HEK293 (cell line): ENCODE measurements around the gene ZNF609.

ENCODE experiments used
- CTCF ChIA-PET: fragments of 350-600 bp; formaldehyde crosslinking; extraction: SDS; loops from one replicate; lab custom pipeline; 2021; ENCODE audit warnings: antibody characterized with exemption; lab: Yijun Ruan, JAX
- POLR2A ChIA-PET: fragments of 300-600 bp; formaldehyde crosslinking; extraction: SDS; loops from one replicate; lab custom pipeline; 2020; ENCODE audit warnings: antibody characterized with exemption, inconsistent platforms; lab: Yijun Ruan, JAX
- H3K27ac ChIP-seq: fragments of 200-500 bp; sonication (Bioruptor generic); 2 replicates; pipeline ENCODE4 v1.5.1; 2014; ENCODE audit warnings: low read depth, low read length, control low read depth, inconsistent platforms; ENCODE audit errors: extremely low read depth
- H3K36me3 ChIP-seq, 2 experiments: fragments of 200-500 bp in 1 of 2; sonication (Bioruptor generic) in 1 of 2; 1 replicate in 1 of 2; 2 replicates in 1 of 2; pipeline ENCODE4 v1.5.1; 2014 to 2017; ENCODE audit warnings: inconsistent platforms in 2 of 2, low read length in 2 of 2; ENCODE audit not compliant: control insufficient read depth in 2 of 2, insufficient read depth in 1 of 2
- H3K4me1 ChIP-seq: fragments of 200-500 bp; sonication (Bioruptor generic); 2 replicates; pipeline ENCODE4 v1.5.1; 2014; ENCODE audit warnings: mild to moderate bottlenecking, low read length, inconsistent platforms; ENCODE audit not compliant: control insufficient read depth, insufficient read depth
- H3K4me3 ChIP-seq: 2 replicates; pipeline ENCODE4 v1.5.1; 2011; ENCODE audit warnings: low read depth, mild to moderate bottlenecking, control low read depth, low read length, moderate library complexity
- H3K9me3 ChIP-seq: fragments of 200-500 bp; sonication (Bioruptor generic); 2 replicates; pipeline ENCODE4 v1.5.1; 2014; ENCODE audit warnings: low read depth, low read length, inconsistent platforms; ENCODE audit not compliant: control insufficient read depth, insufficient read depth
- GLI4 ChIP-seq: fragments of 450-650 bp; formaldehyde crosslinking; IDR thresholded peaks from 2 replicates; pipeline ENCODE4 v1.5.1; 2016; ENCODE audit warnings: missing biosample characterization, missing genetic modification characterization
- KLF10 ChIP-seq: fragments of 450-650 bp; IDR thresholded peaks from 2 replicates; pipeline ENCODE4 v1.5.1; 2018; ENCODE audit warnings: missing biosample characterization, mild to moderate bottlenecking, missing genetic modification characterization
- KLF16 ChIP-seq: fragments of 450-650 bp; formaldehyde crosslinking; IDR thresholded peaks from 2 replicates; pipeline ENCODE4 v1.5.1; 2017; ENCODE audit warnings: missing biosample characterization, missing genetic modification characterization
- OSR2 ChIP-seq: fragments of 450-650 bp; formaldehyde crosslinking; IDR thresholded peaks from 2 replicates; pipeline ENCODE4 v1.5.1; 2016; ENCODE audit warnings: missing biosample characterization, missing genetic modification characterization
- PRDM10 ChIP-seq: fragments of 450-650 bp; formaldehyde crosslinking; IDR thresholded peaks from 2 replicates; pipeline ENCODE4 v1.5.1; 2016; ENCODE audit warnings: missing biosample characterization, missing genetic modification characterization
- PRDM6 ChIP-seq: fragments of 450-650 bp; formaldehyde crosslinking; IDR thresholded peaks from 2 replicates; pipeline ENCODE4 v1.5.1; 2017; ENCODE audit warnings: missing biosample characterization, missing genetic modification characterization
- SETDB1 ChIP-seq: IDR thresholded peaks from one replicate; pipeline ENCODE4 v1.6.1; 2017; ENCODE audit warnings: mild to moderate bottlenecking, low read length, moderate library complexity, mixed read lengths; ENCODE audit not compliant: insufficient read length
- SP7 ChIP-seq: fragments of 450-650 bp; formaldehyde crosslinking; IDR thresholded peaks from 2 replicates; pipeline ENCODE4 v1.5.1; 2016; ENCODE audit warnings: missing biosample characterization, missing genetic modification characterization
- YY2 ChIP-seq: fragments of 450-650 bp; formaldehyde crosslinking; IDR thresholded peaks from 2 replicates; pipeline ENCODE4 v1.5.1; 2016; ENCODE audit warnings: missing biosample characterization, missing genetic modification characterization
- ZBTB21 ChIP-seq: fragments of 450-650 bp; formaldehyde crosslinking; IDR thresholded peaks from 2 replicates; pipeline ENCODE4 v1.5.1; 2017; ENCODE audit warnings: missing biosample characterization, missing genetic modification characterization
- ZBTB48 ChIP-seq: fragments of 450-650 bp; formaldehyde crosslinking; IDR thresholded peaks from 2 replicates; pipeline ENCODE4 v1.5.1; 2016; ENCODE audit warnings: missing biosample characterization, missing genetic modification characterization
- ZBTB8A ChIP-seq: fragments of 450-650 bp; formaldehyde crosslinking; IDR thresholded peaks from 2 replicates; pipeline ENCODE4 v1.5.1; 2016; ENCODE audit warnings: missing biosample characterization, missing genetic modification characterization
- ZNF114 ChIP-seq: fragments of 450-650 bp; formaldehyde crosslinking; IDR thresholded peaks from 2 replicates; pipeline ENCODE4 v1.5.0; 2017; ENCODE audit warnings: missing biosample characterization, missing genetic modification characterization
- ZNF155 ChIP-seq: fragments of 450-650 bp; formaldehyde crosslinking; IDR thresholded peaks from 2 replicates; pipeline ENCODE4 v1.5.1; 2016; ENCODE audit warnings: missing biosample characterization, missing genetic modification characterization
- ZNF174 ChIP-seq: fragments of 450-650 bp; formaldehyde crosslinking; IDR thresholded peaks from 2 replicates; pipeline ENCODE4 v1.5.0; 2017; ENCODE audit warnings: missing biosample characterization, mild to moderate bottlenecking, missing genetic modification characterization
- ZNF239 ChIP-seq: fragments of 450-650 bp; formaldehyde crosslinking; IDR thresholded peaks from 2 replicates; pipeline ENCODE4 v1.5.1; 2016; ENCODE audit warnings: missing biosample characterization, missing genetic modification characterization
- ZNF274 ChIP-seq, 2 experiments: fragments of 200-500 bp in 1 of 2; fragments of 450-650 bp in 1 of 2; sonication (Bioruptor generic) in 1 of 2; formaldehyde crosslinking in 1 of 2; IDR thresholded peaks; 2 replicates each; pipeline versions ENCODE4 v1.5.1 to v1.6.1; 2014 to 2016; ENCODE audit warnings: borderline replicate concordance in 1 of 2, inconsistent platforms in 1 of 2, low read length in 1 of 2, missing biosample characterization in 1 of 2, missing genetic modification characterization in 1 of 2
- ZNF280D ChIP-seq: fragments of 450-650 bp; formaldehyde crosslinking; IDR thresholded peaks from 2 replicates; pipeline ENCODE4 v1.5.1; 2016; ENCODE audit warnings: missing biosample characterization, missing genetic modification characterization
- ZNF324 ChIP-seq: fragments of 450-650 bp; formaldehyde crosslinking; IDR thresholded peaks from 2 replicates; pipeline ENCODE4 v1.5.1; 2016; ENCODE audit warnings: missing biosample characterization, missing genetic modification characterization
- ZNF645 ChIP-seq: fragments of 450-650 bp; formaldehyde crosslinking; IDR thresholded peaks from 2 replicates; pipeline ENCODE4; 2016; ENCODE audit warnings: missing biosample characterization, missing genetic modification characterization
- TF ChIP-seq, protein P1 (sequence below): fragments of 450-650 bp; formaldehyde crosslinking; IDR thresholded peaks from 2 replicates; pipeline ENCODE4 v1.5.1; 2016; ENCODE audit warnings: missing biosample characterization, missing genetic modification characterization

The ZNF609 gene

GRCh38 chr15:64634576-64635498, 174.5 kb downstream of the ZNF609 start (continued):
- TF ChIP-seq ZNF155 (tag by site-specific recombination) (no peak), PRDM10 (tag by site-specific recombination) (no peak), ZNF280D (no peak)

DNA sequence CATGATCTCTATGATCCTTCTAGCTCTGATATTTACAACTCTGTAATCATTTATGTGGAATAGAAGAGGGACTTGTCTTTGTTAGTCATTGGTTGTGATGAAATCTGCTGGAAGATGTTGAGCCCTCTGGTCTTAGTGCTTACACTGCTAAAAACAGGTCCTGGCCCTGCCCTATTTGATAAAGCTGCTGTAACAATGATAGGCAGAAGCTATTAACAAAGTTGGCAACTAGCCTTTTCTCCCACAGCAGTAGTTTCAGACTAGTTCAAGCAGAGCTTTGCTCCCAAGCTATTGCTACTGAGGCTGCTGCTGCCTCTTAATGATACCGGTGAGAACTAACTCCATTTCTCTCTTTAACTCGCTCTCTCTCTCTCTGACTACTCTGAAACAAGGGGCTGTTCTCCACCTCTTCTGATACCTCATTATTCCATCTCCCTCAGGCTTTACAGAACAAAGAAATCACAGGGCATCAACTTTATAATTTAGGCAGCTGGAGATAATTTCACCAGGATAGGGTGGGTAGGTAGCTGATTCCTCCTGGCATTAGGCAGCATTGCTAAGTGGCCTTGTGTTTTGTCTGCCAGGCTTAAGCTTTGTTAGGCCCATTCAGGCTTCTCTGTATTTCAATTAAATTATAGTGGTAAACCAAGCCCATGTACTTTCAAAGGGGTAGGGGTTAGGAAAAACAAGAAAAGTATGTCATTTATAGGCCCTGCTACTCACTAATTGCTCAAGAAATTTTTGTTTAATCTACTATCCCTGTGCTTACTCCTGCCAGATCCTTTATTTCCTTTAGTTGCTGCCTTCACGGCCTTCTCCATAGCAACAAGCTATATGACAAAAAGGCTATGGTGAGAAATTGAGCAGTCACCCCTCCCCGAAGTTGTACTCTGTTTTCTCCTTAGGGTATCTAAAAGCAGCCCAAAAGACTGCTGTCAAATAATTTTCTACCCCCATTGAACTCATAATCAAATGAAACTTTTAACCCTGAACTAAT, 175.4 kb downstream of the ZNF609 start:
- Histone ChIP-seq H3K36me3 (peaks cover 0 to 7% of the 10 kb centered on the region in 2 experiments; a peak in 1 of 3 replicates), H3K4me1 (peaks cover 18% of the 10 kb centered on the region), H3K27ac (peak overlapping the region; percentile 44; the same call in 1 of the 2 replicates), H3K9me3 (no peaks in the 10 kb centered on the region), H3K4me3 (no peak overlapping the region)
- ChIA-PET POLR2A (interaction anchor here (0.6 kb wide), 2 partner anchors 15 to 199 kb away, joined by 3 read pairs; no protein-coding TSS in a partner anchor), CTCF (interaction anchor here (0.6 to 0.9 kb wide), 2 partner anchors 70 to 92 kb away, joined by 3 to 4 read pairs; no protein-coding TSS in a partner anchor)
- TF ChIP-seq ZNF174 (tag by site-specific recombination) (no peak), GLI4 (tag by site-specific recombination) (no peak), ZBTB8A (no peak), KLF16 (tag by site-specific recombination) (no peak), YY2 (no peak), ZNF645 (tag by site-specific recombination) (no peak), PRDM6 (peak; percentile 42; the same call in 1 of the 2 replicates), SETDB1 (no peak), KLF10 (tag by site-specific recombination) (no peak), ZNF114 (tag by site-specific recombination) (no peak), ZNF274 (IDR thresholded peaks at IDR 0.05; ENCODE audit: low read length) (no peak), ZNF274 (tag by site-specific recombination; IDR thresholded peaks at IDR 0.05; ENCODE audit: borderline replicate concordance) (no peak), OSR2 (peak; percentile 77), SP7 (tag by site-specific recombination) (no peak), ZNF239 (tag by site-specific recombination) (no peak), ZBTB21 (tag by site-specific recombination) (no peak), ZBTB48 (tag by site-specific recombination) (no peak), ZNF324 (tag by site-specific recombination) (no peak)
- TF ChIP-seq, protein P1, sequence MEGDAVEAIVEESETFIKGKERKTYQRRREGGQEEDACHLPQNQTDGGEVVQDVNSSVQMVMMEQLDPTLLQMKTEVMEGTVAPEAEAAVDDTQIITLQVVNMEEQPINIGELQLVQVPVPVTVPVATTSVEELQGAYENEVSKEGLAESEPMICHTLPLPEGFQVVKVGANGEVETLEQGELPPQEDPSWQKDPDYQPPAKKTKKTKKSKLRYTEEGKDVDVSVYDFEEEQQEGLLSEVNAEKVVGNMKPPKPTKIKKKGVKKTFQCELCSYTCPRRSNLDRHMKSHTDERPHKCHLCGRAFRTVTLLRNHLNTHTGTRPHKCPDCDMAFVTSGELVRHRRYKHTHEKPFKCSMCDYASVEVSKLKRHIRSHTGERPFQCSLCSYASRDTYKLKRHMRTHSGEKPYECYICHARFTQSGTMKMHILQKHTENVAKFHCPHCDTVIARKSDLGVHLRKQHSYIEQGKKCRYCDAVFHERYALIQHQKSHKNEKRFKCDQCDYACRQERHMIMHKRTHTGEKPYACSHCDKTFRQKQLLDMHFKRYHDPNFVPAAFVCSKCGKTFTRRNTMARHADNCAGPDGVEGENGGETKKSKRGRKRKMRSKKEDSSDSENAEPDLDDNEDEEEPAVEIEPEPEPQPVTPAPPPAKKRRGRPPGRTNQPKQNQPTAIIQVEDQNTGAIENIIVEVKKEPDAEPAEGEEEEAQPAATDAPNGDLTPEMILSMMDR (tag by site-specific recombination) = no peak
